GM18505 (cell line): ENCODE measurements around the gene LRRC49.
"Not testable (repeated sequence)": the region's sequence is repeated elsewhere in the genome, so short reads cannot be mapped to it uniquely, and the experiment has no call there.

Source experiments
- ATAC-seq: cut with Tn5 transposase; IDR thresholded peaks from one replicate; pipeline ENCODE4 v1.9.1; 2021; ENCODE audit not compliant: unreplicated experiment
- POLR2A ChIP-seq: IDR thresholded peaks from 4 replicates; pipeline ENCODE4 v1.6.1; 2011; ENCODE audit warnings: borderline replicate concordance; ENCODE audit not compliant: insufficient read depth, insufficient read length; ENCODE audit errors: extremely low read depth

Gene LRRC49

DNA sequence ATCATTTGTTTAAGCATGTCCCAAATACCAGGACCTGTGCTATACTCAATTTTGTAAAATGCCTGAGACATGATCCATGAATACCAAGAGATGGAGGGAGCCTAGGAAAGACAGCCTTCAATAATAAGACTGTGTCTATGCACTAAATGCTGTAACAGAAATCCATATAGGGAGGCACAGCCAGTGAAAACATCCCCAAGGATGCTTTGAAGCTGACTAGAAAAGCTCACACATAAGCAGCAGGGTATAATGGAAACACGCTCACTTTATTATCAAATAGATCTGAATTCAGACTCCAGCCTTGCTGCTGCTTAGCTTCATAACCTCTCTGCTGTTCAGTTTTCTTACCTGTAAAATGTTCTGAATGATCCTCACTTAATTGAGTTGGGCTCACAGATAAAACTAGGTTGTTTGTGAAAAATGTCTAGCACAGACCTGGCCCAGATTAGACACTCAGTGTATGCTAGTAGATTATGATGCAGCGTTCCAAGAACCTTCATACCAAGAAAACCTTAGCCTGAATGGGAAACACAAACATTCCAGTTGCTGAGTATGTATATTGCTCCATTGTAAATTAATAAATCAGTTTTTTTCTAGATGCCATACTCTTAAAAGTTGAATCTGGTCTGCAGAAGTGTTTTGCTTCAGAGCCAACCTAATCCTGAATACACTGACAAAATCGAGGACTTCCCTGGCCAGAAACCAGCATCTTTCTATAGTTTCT lies 34.9 kb upstream of the LRRC49 start:
- no peak for TF ChIP-seq POLR2A
- no peak for ATAC-seq

DNA sequence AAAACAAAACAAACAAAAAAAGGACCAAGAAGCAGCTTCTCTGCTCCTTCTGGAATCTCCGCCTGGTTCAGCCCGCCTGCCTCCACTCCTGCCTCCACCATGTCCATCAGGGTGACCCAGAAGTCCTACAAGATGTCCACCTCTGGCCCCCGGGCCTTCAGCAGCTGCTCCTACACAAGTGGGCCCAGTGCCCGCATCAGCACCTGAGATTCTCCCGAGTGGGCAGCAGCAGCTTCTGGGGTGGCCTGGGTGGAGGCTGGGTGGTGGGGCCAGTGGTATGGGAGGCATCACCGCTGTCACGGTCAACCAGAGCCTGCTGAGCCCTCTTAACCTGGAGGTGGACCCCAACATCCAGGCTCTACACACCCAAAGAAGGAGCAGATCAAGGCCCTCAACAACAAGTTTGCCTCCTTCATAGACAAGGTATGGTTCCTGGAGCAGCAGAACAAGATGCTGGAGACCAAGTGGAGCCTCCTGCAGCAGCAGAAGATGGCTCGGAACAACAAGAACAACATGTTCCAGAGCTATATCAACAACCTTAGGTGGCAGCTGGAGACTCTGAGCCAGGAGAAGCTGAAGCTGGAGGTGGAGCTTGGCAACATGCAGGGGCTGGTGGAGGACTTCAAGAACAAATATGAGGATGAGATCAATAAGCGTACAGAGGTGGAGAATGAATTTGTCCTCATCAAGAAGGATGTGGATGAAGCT lies 33.9 kb upstream of the LRRC49 start:
- not testable (repeated sequence) for ATAC-seq

DNA sequence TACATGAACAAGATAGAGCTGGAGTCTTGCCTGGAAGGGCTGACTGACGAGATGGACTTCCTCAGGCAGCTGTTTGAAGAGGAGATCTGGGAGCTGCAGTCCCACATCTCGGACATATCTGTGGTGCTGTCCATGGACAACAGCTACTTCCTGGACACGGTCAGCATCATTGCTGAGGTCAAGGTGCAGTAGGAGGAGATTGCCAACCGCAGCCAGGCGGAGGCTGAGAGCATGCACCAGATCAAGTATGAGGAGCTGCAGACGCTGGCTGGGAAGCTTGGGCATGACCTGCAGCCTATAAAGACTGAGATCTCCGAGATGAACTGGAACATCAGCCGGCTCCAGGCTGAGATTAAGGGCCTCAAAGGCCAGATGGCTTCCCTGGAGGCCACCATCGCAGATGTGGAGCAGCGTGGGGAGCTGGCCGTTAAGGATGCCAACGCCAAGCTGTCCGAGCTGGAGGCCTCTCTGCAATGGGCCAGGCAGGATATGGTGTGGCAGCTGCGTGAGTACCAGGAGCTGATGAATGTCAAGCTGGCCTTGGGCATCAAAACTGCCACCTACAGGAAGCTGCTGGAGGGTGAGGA lies 33.2 kb upstream of the LRRC49 start:
- TF ChIP-seq POLR2A = no peak
- no peak for ATAC-seq

DNA sequence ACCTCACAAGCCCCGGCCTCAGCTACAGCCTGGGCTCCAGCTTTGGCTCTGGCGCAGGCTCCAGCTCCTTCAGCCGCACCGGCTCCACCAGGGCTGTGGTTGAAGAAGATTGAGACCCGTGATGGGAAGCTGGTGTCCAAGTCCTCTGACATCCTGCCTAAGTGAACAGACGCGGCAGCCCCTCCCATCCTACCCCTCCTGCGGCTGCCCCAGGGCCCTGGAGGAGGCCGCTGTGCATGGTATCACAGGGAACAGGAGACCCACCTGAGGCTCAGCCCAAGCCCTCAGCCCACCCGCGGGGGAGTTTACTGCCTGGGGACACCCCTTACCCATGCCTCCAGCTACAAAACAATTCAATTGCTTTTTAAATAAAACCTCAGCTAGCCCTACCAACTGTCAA lies 32.6 kb upstream of the LRRC49 start:
- no peak for ATAC-seq
- no peak for TF ChIP-seq POLR2A

DNA sequence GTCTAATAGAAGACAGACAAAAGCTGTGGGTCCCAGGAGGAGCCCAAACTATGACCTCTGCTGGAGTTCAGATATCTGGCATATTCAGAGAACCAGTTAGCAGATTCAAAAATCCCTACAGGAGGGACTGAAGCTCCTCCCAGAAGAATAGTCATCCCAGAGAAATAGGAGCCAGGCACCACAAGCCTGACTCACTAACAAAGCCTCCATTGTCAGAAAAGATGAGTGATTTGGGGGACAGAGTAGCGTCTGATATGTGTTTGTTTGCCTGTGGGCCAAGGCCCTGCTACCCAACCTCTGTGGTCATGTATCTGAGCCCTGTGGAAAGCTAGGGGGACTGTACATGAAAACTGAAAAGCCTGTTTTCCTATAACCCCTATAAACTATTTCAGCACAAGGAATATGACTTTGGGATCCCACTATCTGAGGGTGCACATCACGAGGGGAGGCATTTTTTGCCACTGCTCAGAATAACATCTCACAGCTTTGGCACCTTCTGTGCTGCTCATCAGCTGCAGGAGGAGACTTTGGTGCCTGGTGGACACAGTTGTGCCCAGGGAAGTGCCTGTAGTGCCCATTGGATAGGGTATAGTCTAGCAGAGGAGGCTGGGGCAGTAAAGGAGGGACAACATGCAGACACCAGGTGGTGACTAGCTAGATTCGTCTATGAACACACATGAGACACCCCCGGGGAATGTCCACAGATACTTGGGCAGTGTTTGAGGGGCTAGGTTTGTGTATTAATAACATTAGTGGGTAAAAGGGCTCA lies 29.0 kb upstream of the LRRC49 start:
- no peak for ATAC-seq
- TF ChIP-seq POLR2A = no peak

DNA sequence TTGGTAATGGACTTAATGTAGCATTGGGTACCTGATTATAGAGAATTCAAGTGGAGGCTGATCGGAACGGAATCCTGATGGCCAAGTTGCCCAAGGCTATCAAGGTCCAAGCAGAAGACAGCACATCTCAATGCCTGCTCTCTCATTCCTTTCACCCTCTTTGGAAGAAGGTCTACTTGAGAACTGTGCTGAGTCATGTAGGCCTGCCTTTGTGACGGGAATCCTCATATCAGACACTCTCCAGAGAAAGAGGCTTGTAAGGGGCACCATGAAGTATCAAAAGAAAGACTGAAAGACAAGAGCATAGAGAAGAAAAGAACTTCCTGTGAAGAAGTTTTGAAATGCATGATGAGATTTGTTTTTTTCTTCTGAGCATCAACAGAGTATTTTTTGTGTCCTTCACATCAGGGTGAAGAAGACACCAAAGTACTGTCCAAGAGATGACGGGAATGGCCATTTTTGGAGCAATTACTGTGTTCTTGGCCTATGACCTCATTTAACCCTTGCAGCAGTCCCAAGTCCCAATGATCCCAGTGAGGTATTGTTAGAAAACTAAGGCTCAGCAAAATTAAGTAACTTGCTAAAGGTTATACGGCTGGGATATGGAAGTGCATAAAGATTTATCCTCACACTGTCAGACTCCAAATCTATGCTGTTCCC lies 25.5 kb upstream of the LRRC49 start:
- ATAC-seq = no peak
- no peak for TF ChIP-seq POLR2A

DNA sequence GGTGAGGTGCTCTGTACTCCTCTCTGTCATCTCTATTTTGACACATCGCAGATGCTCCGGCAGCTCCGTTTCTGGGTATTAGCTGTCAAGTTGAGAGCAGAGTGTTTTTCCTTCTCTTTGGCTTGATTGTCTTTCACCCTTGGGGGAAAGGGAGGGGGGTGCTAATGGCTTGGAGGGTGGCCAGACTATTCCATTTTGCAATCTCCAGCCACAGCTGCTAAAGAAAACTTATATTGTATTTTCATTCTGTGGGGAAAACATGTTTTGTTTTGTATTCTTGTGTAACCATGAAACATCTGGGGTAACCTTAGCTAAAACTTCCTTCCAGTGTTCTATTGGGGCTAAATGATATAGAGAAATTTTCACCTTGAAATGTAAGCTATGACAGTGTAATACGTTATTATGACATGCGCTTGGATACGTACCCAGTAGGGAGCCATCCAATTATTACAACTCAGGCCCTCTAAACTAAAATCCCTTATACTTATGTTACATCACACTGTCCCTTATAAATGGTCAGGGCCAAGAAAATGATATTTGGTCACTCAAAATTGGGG lies 24.6 kb upstream of the LRRC49 start:
- TF ChIP-seq POLR2A = no peak
- no peak for ATAC-seq

DNA sequence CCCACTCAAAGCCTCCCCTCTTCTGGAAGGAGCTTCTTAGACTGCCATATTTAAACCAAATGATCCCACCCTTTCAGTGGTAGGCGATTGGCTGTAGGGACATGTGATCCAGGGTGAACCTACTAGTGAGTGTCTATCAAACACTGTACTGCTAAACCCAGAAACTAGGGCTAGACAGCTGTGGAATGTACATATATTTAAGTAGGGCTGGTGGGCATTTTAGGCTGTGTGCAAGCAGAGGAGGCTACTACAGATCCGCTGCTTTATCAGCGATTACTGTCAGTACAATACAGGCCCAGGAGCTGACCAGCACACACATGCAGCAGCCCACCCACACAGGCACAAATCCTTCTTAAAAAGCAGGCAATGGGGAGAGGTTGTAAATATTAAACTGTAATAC lies 23.3 kb upstream of the LRRC49 start:
- no peak for ATAC-seq

DNA sequence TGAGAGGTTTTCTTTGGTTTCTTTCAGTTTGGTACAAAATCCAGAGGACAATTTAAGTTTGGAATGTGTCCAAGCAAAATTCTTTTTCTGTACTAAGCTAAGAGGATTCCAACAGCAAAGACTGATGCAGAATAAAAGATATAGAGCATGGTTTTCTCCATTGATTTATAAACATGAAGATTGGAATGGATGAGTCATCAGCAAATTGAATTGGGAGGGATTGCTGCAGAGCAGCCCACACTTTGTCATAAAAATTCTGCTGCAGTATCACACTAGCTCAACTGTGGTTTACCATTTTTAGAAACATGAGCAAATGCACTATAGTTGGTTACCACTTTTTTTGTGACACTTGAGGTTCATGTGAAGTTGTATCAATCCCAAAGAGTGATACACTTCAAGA lies 22.6 kb upstream of the LRRC49 start:
- no peak for ATAC-seq

More for the DNA sequence above, 23.3 kb upstream of the LRRC49 start:
- TF ChIP-seq POLR2A = no peak

DNA sequence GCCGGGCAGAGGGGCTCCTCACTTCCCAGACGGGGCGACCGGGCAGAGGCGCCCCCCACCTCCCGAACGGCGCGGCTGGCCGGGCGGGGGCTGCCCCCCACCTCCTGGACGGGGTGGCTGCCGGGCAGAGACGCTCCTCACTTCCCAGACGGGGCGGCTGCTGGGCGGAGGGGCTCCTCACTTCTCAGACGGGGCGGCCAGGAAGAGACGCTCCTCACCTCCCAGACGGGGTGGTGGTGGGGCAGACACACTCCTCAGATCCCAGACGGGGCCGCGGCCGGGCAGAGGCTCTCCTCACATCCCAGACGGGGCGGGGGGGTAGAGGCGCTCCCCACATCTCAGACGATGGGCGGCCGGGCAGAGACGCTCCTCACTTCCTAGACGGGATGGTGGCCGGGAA lies 21.1 kb upstream of the LRRC49 start:
- not testable (repeated sequence) for ATAC-seq

More for the DNA sequence above, 22.6 kb upstream of the LRRC49 start:
- TF ChIP-seq POLR2A = no peak

DNA sequence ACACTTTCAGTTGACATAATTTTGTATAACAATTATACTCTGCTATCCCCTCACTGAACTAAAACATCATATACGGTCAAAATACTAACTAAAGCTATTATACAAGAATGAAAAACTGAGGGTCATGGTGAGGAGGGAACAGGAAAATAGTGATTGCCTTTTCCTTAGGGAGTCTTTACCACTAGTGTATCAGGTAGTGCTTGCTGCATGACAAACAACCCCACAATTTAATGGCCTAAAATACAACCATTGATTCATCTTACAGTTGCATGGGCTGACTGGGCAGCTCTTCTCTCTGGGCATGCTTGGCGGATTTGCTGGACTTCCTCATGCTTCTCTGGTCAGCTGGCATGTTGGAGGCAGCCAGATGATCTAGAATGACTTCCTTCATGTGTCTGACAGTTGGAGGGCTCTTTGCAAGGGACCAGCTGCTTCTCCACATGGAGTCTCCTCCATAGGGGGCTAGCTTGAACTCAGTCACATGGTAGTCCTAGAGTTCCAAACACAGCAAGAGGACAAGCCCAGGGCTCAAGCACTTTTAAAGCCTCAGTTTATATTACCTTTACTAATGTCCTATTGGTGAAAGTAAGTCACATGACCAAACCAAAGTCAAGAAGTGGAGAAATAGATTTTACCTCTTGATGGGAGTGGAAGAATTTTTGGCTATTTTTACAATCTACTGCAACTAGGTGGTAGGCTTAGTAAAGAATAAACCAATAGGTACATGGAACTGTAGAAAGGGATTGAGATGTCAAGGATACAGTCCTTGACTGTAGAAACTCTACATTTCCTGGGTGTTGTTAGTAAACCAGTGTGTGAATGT lies 19.2 kb upstream of the LRRC49 start:
- no peak for TF ChIP-seq POLR2A
- no peak for ATAC-seq

DNA sequence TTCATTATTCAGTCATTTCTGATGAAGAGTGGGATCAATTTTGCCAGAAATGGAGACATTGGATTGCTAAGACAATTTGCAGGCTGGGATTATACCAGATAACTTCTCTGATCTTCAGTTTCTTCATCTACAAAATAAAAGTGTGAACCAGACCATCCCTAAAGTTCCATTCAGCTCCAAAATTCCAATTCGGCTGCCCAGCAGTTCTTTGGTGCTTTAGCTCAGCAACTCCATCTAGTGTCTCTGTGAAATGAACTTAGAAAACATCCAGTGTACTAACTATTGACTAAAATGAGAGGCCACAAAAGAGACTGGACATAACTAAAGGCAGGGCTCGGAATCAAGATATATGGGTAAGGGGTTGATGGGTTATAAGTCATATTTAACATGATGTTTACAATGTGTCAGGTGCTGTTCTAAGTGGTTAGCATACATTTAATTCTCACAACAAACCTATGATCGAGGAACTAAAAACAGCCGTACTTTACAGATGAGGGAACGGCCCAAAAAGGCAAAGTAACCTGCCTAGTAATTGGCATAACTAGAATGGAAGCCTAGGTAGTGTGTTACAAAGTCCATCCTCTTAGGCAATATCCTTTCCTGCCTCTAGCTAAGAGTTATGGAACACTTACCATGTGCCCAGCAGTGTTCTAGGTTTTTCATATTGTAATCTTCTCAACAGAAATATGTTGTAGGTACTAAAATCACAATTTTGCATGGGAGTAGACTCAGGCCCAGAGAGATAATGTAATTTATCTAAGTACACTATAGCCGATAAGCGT lies 17.4 kb upstream of the LRRC49 start:
- TF ChIP-seq POLR2A = no peak
- ATAC-seq = no peak

DNA sequence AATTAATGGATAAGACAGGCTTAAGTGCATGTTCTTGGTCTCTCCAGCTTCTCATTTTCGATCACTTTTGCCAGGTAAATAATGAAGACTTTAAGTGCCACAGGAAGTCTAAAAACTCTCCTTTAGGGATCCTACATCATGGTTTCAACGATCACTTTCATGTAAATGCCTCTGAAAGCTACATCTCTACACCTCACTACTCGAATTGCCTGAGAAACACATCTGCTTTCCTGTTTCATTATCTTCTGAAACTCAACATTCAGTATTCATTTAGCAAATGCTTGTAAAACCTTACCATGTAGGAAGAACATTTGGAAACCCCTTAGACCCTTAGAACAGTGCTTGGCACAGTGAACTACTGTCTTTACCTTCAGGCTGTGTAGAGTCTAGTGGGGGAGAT lies 16.6 kb upstream of the LRRC49 start:
- TF ChIP-seq POLR2A = no peak
- ATAC-seq = no peak
